ENCODE measurements around the gene FARS2.
"Not testable (repeated sequence)": the region's sequence is repeated elsewhere in the genome, so short reads cannot be mapped to it uniquely, and the experiment has no call there.

The FARS2 gene

GRCh38 chr6:5786969-5787720 lies 525.8 kb downstream of the FARS2 start:
- DNase-seq (ENCODE audit: low spot score) = no peak

- DNase-seq (ENCODE audit: low spot score) = not testable (repeated sequence)
Measured at GRCh38 chr6:5789426-5789825, 528.1 kb downstream of the FARS2 start.

GRCh38 chr6:5796555-5796954 lies 535.2 kb downstream of the FARS2 start:
- DNase-seq (ENCODE audit: low spot score) = not testable (repeated sequence)

- not testable (repeated sequence) for DNase-seq (ENCODE audit: low spot score)
Measured at GRCh38 chr6:5806406-5806805, 545.1 kb downstream of the FARS2 start.

DNA sequence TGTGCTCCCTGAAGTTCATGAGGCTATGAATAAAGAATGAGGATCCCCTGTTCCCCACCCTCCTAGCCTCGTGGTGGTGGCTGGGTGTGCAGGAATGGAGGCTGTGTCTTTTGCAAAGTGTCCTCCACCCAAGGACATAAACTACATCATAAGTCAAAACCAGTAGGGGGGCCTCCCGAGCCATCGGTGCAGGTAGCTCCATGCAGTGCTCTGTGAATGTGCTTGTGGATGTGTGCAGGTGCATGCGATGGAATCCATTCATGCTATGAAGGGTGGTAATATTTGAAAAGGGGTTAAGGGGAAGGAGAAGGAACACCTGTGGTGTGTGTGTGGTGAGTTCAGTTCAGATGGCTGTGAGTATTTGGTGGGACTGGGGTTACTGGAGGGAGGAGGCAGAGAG lies 548.1 kb downstream of the FARS2 start:
- DNase-seq (ENCODE audit: low spot score) = no peak

DNA sequence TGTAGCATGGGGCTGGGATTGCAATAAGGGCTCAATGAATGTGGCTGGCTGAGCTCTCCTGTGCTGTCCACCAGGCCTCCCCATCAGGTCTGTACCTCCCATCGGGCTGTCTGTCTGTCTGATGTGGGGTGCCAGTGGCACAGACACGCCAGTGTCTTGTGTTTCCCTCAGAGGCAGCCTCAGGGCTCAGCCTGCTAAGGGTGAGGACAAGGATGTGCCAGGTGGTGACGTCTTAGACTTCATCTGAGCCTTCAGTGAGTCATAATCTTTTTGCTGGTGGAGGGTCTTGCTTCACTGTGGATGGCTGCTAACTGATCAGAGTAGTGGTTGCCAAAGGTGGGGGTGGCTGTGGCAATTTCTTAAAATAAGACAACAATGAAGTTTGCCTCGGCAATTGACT lies 550.7 kb downstream of the FARS2 start:
- no peak for DNase-seq (ENCODE audit: low spot score)

DNA sequence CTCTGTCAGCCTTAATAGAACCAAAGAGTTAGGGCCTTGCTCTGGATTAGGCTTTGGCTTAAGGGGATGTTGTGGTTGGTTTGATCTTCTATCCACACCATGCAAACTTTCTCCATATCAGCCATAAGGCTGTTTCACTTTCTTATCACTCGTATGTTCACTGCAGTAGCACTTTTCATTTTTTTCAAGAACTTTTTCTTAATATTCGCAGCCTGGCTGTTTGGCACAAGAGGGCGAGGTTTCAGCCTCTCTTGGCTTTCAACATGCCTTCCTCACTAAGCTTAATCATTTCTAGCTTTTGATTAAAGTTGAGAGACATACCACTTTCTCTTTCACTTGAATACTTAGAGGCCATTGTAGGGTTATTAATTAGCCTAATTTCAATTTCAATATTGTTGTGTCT lies 552.3 kb downstream of the FARS2 start:
- no peak for DNase-seq (ENCODE audit: low spot score)

DNA sequence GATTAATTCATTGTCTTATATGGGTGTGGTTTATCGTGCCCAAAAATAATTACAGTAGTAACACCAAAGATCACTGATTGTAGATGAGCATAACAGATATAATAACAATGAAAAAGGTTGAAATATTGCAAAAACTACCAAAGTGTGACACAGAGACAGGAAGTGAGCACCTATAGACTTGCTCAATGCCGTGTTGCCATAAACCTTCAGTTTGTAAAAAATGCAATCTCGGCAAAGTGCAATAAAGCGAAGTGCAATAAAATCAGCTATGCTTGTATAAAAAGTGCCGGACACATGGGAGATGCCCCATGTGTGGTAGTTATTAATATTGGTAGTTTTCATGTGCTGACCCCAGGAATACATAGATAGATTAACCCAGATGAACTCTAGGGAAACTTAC lies 552.8 kb downstream of the FARS2 start:
- DNase-seq (ENCODE audit: low spot score) = no peak

- no peak for DNase-seq (ENCODE audit: low spot score)
Measured at GRCh38 chr6:5814901-5815300, 553.6 kb downstream of the FARS2 start.

- DNase-seq (ENCODE audit: low spot score) = no peak
Measured at GRCh38 chr6:5817869-5818268, 556.6 kb downstream of the FARS2 start.

DNA sequence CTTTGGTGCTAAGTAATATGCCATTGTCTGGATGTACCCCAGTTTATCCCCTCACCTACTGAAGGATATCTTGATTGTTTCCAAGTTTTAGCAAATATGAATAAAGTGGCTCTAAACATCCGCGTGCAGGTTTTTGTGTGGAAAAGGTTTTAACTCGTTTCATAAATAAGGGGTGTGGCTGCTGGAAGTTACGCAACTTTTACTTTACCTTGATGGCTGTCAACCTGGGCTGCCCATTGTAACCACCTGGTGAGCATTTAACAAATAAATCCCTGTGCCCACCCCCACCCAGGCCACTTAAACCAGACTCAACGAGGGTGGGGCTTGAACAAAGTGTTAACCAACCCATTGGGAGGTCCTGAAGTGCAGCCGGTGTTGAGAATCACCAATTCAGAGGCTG lies 557.6 kb downstream of the FARS2 start:
- no peak for DNase-seq (ENCODE audit: low spot score)
